ENCODE measurements around the gene SNAPIN. TPM values are rescaled to one million over a fixed set of nuclear protein-coding genes. Genes with fewer than 3 reads are reported as not detected.
A peak's percentile ranks its signal among the peaks of the same experiment; 100 is the strongest.

SNAPIN gene
- total RNA-seq, 1 experiment from 2014 or later: 46.8 TPM

GRCh38 chr1:153693466-153693865, 35.0 kb downstream of the SNAPIN start:
- DNase-seq (ENCODE audit: low read depth, low spot score) (no peak), ATAC-seq (peak; percentile 20; the same call in 1 of the 2 replicates)
- POLR2A ChIA-PET: no interaction called here
- Histone ChIP-seq H3K4me1 (ENCODE audit: control insufficient read depth, insufficient read depth, low read length) (peaks cover 7% of the 10 kb centered on the region), H3K9me3 (ENCODE audit: control insufficient read depth, insufficient read depth, low read depth, low read length) (no peaks in the 10 kb centered on the region), H3K27me3 (ENCODE audit: control insufficient read depth, insufficient read depth, low read length) (no peaks in the 10 kb centered on the region), H3K36me3 (ENCODE audit: control insufficient read depth, insufficient read depth, low read length) (no peaks in the 10 kb centered on the region), H3K27ac (ENCODE audit: low read length) (no peak overlapping the region), H3K4me3 (ENCODE audit: low read depth in 2 of 2, low read length in 2 of 2) (no peak overlapping the region)
- no TSS peak for BruUV-seq (replicated peaks)
- in situ Hi-C loops (cut with HindIII; ENCODE audit: low pct_unique_long_range_greater_than_20kb, low sequenced_read_pairs): no loop called here
- intact Hi-C loops (cut with micrococcal nuclease; ENCODE audit: unreplicated experiment): no loop called here
- CTCF ChIA-PET: no interaction called here
- TF ChIP-seq TCF7L2 (IDR thresholded peaks at IDR 0.05; ENCODE audit: low read depth, low read length): no peak
- no peak for TF ChIP-seq SIN3A (IDR thresholded peaks at IDR 0.05; ENCODE audit: borderline replicate concordance, insufficient read depth, low read depth, low read length)
- TF ChIP-seq CTCF (IDR thresholded peaks at IDR 0.05): no peak
- no peak for TF ChIP-seq REST (IDR thresholded peaks at IDR 0.05; ENCODE audit: insufficient read depth in 1 of 2, low read depth in 2 of 2, low read length in 1 of 2)
- TF ChIP-seq POLR2AphosphoS5 (IDR thresholded peaks at IDR 0.05; ENCODE audit: low read depth, low read length): no peak

- ChIA-PET POLR2A (no interaction called here), CTCF (interaction anchor here (0.7 kb wide), 1 partner anchor 124 kb away, joined by 4 read pairs; no protein-coding TSS in a partner anchor)
- TF ChIP-seq CTCF (IDR thresholded peaks at IDR 0.05) (no peak), POLR2AphosphoS5 (IDR thresholded peaks at IDR 0.05; ENCODE audit: low read depth, low read length) (no peak), TCF7L2 (IDR thresholded peaks at IDR 0.05; ENCODE audit: low read depth, low read length) (no peak), REST (IDR thresholded peaks at IDR 0.05; ENCODE audit: insufficient read depth in 1 of 2, low read depth in 2 of 2, low read length in 1 of 2) (no peak), SIN3A (IDR thresholded peaks at IDR 0.05; ENCODE audit: borderline replicate concordance, insufficient read depth, low read depth, low read length) (no peak)
- Histone ChIP-seq H3K4me3 (ENCODE audit: low read depth in 2 of 2, low read length in 2 of 2) (no peak overlapping the region), H3K27me3 (ENCODE audit: control insufficient read depth, insufficient read depth, low read length) (no peaks in the 10 kb centered on the region), H3K36me3 (ENCODE audit: control insufficient read depth, insufficient read depth, low read length) (no peaks in the 10 kb centered on the region), H3K4me1 (ENCODE audit: control insufficient read depth, insufficient read depth, low read length) (peaks cover 7% of the 10 kb centered on the region), H3K27ac (ENCODE audit: low read length) (no peak overlapping the region), H3K9me3 (ENCODE audit: control insufficient read depth, insufficient read depth, low read depth, low read length) (no peaks in the 10 kb centered on the region)
- no peak for ATAC-seq
- BruUV-seq (replicated peaks): no TSS peak
- in situ Hi-C loops (cut with HindIII; ENCODE audit: low pct_unique_long_range_greater_than_20kb, low sequenced_read_pairs): no loop called here
- intact Hi-C loops (cut with micrococcal nuclease; ENCODE audit: unreplicated experiment): no loop called here
- no peak for DNase-seq (ENCODE audit: low read depth, low spot score)
Measured at GRCh38 chr1:153696741-153697140, 38.2 kb downstream of the SNAPIN start.

Measured in Panc1 (cell line).